CD4-positive, CD25-positive, alpha-beta regulatory T cell (primary cell): ENCODE data around the gene MTF1. TPM values are rescaled to one million over a fixed set of nuclear protein-coding genes. Genes with fewer than 3 reads are reported as not detected.

Experiments
- ATAC-seq, 2 donors: fragments of 150-1000 bp; cut with Tn5 transposase; one replicate each; pipeline ENCODE4 v1.10.0; 2021; ENCODE audit warnings: low read depth in 2 of 2, moderate number of reproducible peaks in 2 of 2, moderate library complexity in 1 of 2
- DNase-seq, 3 donors: peaks; one replicate each; pipeline versions ENCODE4 v3.0.0 to v3.0.0-alpha.2; 2012 to 2022; ENCODE audit warnings: mixed read lengths in 1 of 3
- H3K27ac ChIP-seq: one replicate; pipeline ENCODE4 v1.7.0; 2013; ENCODE audit warnings: mild to moderate bottlenecking, low read length; ENCODE audit not compliant: insufficient read depth, poor library complexity, severe bottlenecking
- H3K27me3 ChIP-seq: one replicate; pipeline ENCODE4 v1.7.0; 2013; ENCODE audit warnings: low read length; ENCODE audit not compliant: control insufficient read depth, insufficient read depth
- H3K36me3 ChIP-seq: one replicate; pipeline ENCODE4 v1.7.0; 2013; ENCODE audit warnings: mild to moderate bottlenecking, low read length, moderate library complexity; ENCODE audit not compliant: control insufficient read depth, insufficient read depth
- H3K4me1 ChIP-seq: 2 replicates; pipeline ENCODE4 v1.7.0; 2013; ENCODE audit warnings: mild to moderate bottlenecking, low read length; ENCODE audit not compliant: insufficient read depth, control insufficient read depth, poor library complexity, severe bottlenecking
- H3K4me3 ChIP-seq: one replicate; pipeline ENCODE4 v1.7.0; 2013; ENCODE audit warnings: low read depth, mild to moderate bottlenecking, low read length, moderate library complexity
- H3K9me3 ChIP-seq, 2 experiments: 1 replicate in 1 of 2; 2 replicates in 1 of 2; pipeline ENCODE4 v1.7.0; 2013; ENCODE audit warnings: low read length in 2 of 2, mild to moderate bottlenecking in 1 of 2, moderate library complexity in 1 of 2; ENCODE audit not compliant: control insufficient read depth in 2 of 2
- H3K27ac Mint-ChIP-seq, 3 donors: one replicate each; pipeline ENCODE4 v1.8.0; 2020 to 2022; ENCODE audit warnings: mild to moderate bottlenecking in 3 of 3, mixed read lengths in 3 of 3, moderate library complexity in 2 of 3
- H3K27me3 Mint-ChIP-seq: one replicate; pipeline ENCODE4 v1.8.0; 2022; ENCODE audit warnings: mild to moderate bottlenecking, mixed read lengths
- H3K36me3 Mint-ChIP-seq: one replicate; pipeline ENCODE4 v1.8.0; 2020; ENCODE audit warnings: mixed read lengths
- H3K4me1 Mint-ChIP-seq, 4 donors: one replicate each; pipeline ENCODE4 v1.8.0; 2020 to 2022; ENCODE audit warnings: mixed read lengths in 4 of 4, mild to moderate bottlenecking in 1 of 4
- H3K4me3 Mint-ChIP-seq, 4 donors: one replicate each; pipeline ENCODE4 v1.8.0; 2020 to 2022; ENCODE audit warnings: mild to moderate bottlenecking in 4 of 4, mixed read lengths in 4 of 4, moderate library complexity in 3 of 4
- H3K9me3 Mint-ChIP-seq, 7 donors: one replicate each; pipeline ENCODE4 v1.8.0; 2020 to 2022; ENCODE audit warnings: mixed read lengths in 7 of 7, mild to moderate bottlenecking in 3 of 7, moderate library complexity in 2 of 7
- polyA plus RNA-seq, 4 donors: library from polyadenylated mRNA; unstranded; fragments of 300-500 nt; fragmentation: Illumina TruSeq; gene quantifications; one replicate each; pipeline ENCODE4 v1.2.3, GENCODE V29; 2021
- total RNA-seq: library from RNA; stranded (reverse); gene quantifications from one replicate; pipeline ENCODE4 v1.2.3, GENCODE V29; 2022

The MTF1 gene
- total and polyA plus RNA-seq, 5 donors from 2014 or later: 16.3 to 34.1 (median 18.8) TPM

GRCh38 chr1:37802439-37802838 lies 57.0 kb downstream of the MTF1 start:
- Mint-ChIP-seq H3K27me3 (no peaks in the 10 kb centered on the region), H3K36me3 (peaks cover 48% of the 10 kb centered on the region), H3K4me3 (peak overlapping the region in 1 of 4 donors; percentile 56), H3K27ac (no peak overlapping the region), H3K4me1 (peaks cover 4 to 26% (median 13%) of the 10 kb centered on the region in 4 donors), H3K9me3 (peaks cover 0 to 2% (median 0%) of the 10 kb centered on the region in 7 donors)
- Histone ChIP-seq H3K4me3 (no peak overlapping the region), H3K27ac (no peak overlapping the region), H3K9me3 (no peaks in the 10 kb centered on the region), H3K36me3 (peaks cover 65% of the 10 kb centered on the region), H3K4me1 (peaks cover 20% of the 10 kb centered on the region), H3K27me3 (no peaks in the 10 kb centered on the region)
- no peak for DNase-seq
- ATAC-seq: no peak

- no peak overlapping the region for H3K4me3 ChIP-seq
- peak overlapping the region in 1 of 4 donors; percentile 5 for H3K4me3 Mint-ChIP-seq
- H3K9me3 Mint-ChIP-seq: peaks cover 0 to 2% (median 0%) of the 10 kb centered on the region in 7 donors
- H3K27ac ChIP-seq: no peak overlapping the region
- H3K4me1 Mint-ChIP-seq: peaks cover 0 to 15% (median 10%) of the 10 kb centered on the region in 4 donors
- no peak for DNase-seq
- peaks cover 23% of the 10 kb centered on the region for H3K36me3 ChIP-seq
- ATAC-seq: no peak
- H3K36me3 Mint-ChIP-seq: peaks cover 21% of the 10 kb centered on the region
- H3K9me3 ChIP-seq: no peaks in the 10 kb centered on the region
- H3K4me1 ChIP-seq: peaks cover 9% of the 10 kb centered on the region
- no peaks in the 10 kb centered on the region for H3K27me3 ChIP-seq
- H3K27me3 Mint-ChIP-seq: peaks cover 22% of the 10 kb centered on the region
- H3K27ac Mint-ChIP-seq: no peak overlapping the region
Measured at GRCh38 chr1:37797750-37798345, 61.5 kb downstream of the MTF1 start.

- Mint-ChIP-seq H3K27ac (no peak overlapping the region), H3K4me1 (peaks cover 0 to 15% (median 8%) of the 10 kb centered on the region in 4 donors), H3K9me3 (peaks cover 0 to 2% (median 0%) of the 10 kb centered on the region in 7 donors), H3K36me3 (peaks cover 7% of the 10 kb centered on the region), H3K4me3 (peak overlapping the region; percentile 38 to 82 (median 77)), H3K27me3 (peaks cover 30% of the 10 kb centered on the region)
- no peaks in the 10 kb centered on the region for H3K9me3 ChIP-seq
- peak in 2 of 3 donors; percentile 33 to 50 for DNase-seq
- peaks cover 10% of the 10 kb centered on the region for H3K36me3 ChIP-seq
- no peak for ATAC-seq
- no peak overlapping the region for H3K27ac ChIP-seq
- H3K4me1 ChIP-seq: peaks cover 9% of the 10 kb centered on the region
- H3K4me3 ChIP-seq: no peak overlapping the region
- peaks cover 4% of the 10 kb centered on the region for H3K27me3 ChIP-seq
Measured at GRCh38 chr1:37795340-37796125, 63.9 kb downstream of the MTF1 start.

GRCh38 chr1:37794372-37795339 lies 64.7 kb downstream of the MTF1 start:
- no peaks in the 10 kb centered on the region for H3K9me3 ChIP-seq
- peaks cover 5% of the 10 kb centered on the region for H3K36me3 ChIP-seq
- no peak overlapping the region for H3K4me3 ChIP-seq
- no peak overlapping the region for H3K27ac Mint-ChIP-seq
- H3K27me3 Mint-ChIP-seq: peaks cover 36% of the 10 kb centered on the region
- peaks cover 0 to 15% (median 8%) of the 10 kb centered on the region in 4 donors for H3K4me1 Mint-ChIP-seq
- ATAC-seq: no peak
- peaks cover 5% of the 10 kb centered on the region for H3K36me3 Mint-ChIP-seq
- H3K27me3 ChIP-seq: peaks cover 6% of the 10 kb centered on the region
- DNase-seq: no peak
- peaks cover 0 to 2% (median 0%) of the 10 kb centered on the region in 7 donors for H3K9me3 Mint-ChIP-seq
- H3K4me3 Mint-ChIP-seq: peak overlapping the region; percentile 76 to 88 (median 80)
- H3K4me1 ChIP-seq: peaks cover 9% of the 10 kb centered on the region
- no peak overlapping the region for H3K27ac ChIP-seq

DNA sequence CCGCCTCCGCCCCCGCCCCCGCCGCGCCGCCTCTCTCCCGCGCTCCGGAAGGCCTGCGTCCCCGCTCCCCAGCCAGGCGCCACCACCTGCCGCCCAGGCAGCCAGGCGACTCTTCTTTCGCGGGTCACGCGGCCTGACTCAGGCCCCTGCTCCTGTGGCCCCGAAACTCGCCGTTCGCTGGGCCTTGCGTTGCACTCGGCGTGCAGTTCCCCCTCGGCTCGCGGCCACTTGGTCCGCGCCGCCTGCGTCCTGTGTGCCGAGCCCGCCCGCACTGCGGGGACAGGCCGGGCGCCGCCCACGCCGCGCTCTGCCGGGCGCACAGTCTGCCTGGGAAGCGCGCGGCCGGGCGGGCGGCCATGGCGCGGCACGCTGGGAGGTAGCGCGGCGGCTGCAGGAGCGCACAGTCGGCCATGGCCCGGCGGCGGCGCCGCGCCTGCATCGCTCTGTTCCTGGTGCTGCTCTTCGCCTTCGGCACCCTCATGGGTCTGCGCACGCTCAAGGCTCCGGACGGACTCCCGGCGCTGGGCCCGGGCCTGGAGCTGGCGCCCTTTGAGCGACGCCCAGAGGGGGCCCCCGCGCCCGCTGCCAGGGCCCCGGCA lies 65.5 kb downstream of the MTF1 start, which contains the start of gene MANEAL:
Gene MANEAL (plus strand): TSS at position 75 of the 599 bp plus-strand sequence. CDS start 336 bp downstream, at position 411.
- Histone ChIP-seq H3K4me1 (peaks cover 9% of the 10 kb centered on the region), H3K27me3 (peaks cover 6% of the 10 kb centered on the region), H3K27ac (no peak within 1 kb of the TSS), H3K36me3 (no peaks in the 10 kb centered on the region), H3K9me3 (no peaks in the 10 kb centered on the region), H3K4me3 (no peak within 1 kb of the TSS)
- H3K9me3 Mint-ChIP-seq: no peaks in the 10 kb centered on the region
- H3K4me3 Mint-ChIP-seq: peak within 1 kb of the TSS; percentile 76 to 88 (median 80)
- H3K27ac Mint-ChIP-seq: no peak within 1 kb of the TSS
- peaks cover 38% of the 10 kb centered on the region for H3K27me3 Mint-ChIP-seq
- peaks cover under 1% of the 10 kb centered on the region for H3K36me3 Mint-ChIP-seq
- ATAC-seq (peak; percentile 64 to 68), DNase-seq (peak in 1 of 3 donors; percentile 26)
- peaks cover 0 to 15% (median 8%) of the 10 kb centered on the region in 4 donors for H3K4me1 Mint-ChIP-seq

DNA sequence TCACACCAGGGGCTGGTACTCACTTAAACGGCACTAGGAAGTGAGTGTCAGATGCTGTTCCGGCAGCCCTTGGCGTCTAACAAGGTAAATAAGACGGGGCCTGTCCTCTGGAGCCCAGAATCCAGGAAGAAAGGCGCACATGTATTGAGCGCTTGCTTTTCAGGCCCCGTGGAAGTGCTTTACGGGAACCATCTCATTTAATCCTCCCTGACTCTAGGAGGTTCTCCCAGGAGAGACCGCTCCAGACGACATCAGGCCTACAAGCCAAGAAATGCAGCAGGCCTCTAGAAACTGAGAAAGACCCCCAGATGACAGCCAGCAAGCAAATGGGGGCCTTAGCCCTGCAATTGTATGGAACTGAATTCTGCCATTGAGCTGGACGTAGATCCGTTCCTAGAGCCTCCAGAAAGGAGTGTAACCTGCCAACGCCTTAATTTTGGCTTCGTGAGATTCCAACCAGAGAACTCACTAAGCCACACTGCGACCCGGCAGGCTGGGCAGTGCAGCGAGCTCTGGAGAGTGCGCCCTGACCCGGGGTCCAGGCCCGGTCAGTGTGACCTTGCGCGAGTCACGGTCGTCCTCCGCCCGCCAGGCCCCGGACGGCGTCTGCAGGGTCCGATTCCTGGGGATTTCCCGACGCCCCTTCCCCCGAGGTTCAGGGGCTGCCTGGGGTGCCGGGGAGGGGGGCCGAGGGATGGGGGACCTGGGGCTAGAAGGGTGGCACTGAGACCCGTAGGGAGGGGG lies 66.3 kb downstream of the MTF1 start:
- ATAC-seq (no peak), DNase-seq (no peak)
- no peak overlapping the region for H3K27ac ChIP-seq
- Mint-ChIP-seq H3K9me3 (no peaks in the 10 kb centered on the region), H3K27me3 (peaks cover 46% of the 10 kb centered on the region), H3K4me3 (peak overlapping the region; percentile 42 to 75 (median 61)), H3K4me1 (peaks cover 0 to 18% (median 8%) of the 10 kb centered on the region in 4 donors), H3K27ac (no peak overlapping the region), H3K36me3 (no peaks in the 10 kb centered on the region)
- peaks cover 9% of the 10 kb centered on the region for H3K4me1 ChIP-seq
- H3K36me3 ChIP-seq: no peaks in the 10 kb centered on the region
- no peaks in the 10 kb centered on the region for H3K9me3 ChIP-seq
- peaks cover 7% of the 10 kb centered on the region for H3K27me3 ChIP-seq
- H3K4me3 ChIP-seq: no peak overlapping the region
